Left cardiac atrium (tissue), 4 donors: Measurements from ENCODE around the gene CHST11. TPM values are rescaled to one million over a fixed set of nuclear protein-coding genes. Genes with fewer than 3 reads are reported as not detected.

Experiments
- ATAC-seq, 2 donors: fragments of 200-7000 bp; cut with Tn5 transposase; one replicate each; pipeline ENCODE4 v1.9.1; 2020; ENCODE audit warnings: mild to moderate bottlenecking in 2 of 2, moderate library complexity in 2 of 2
- DNase-seq: peaks from one replicate; pipeline ENCODE4 v3.0.0-alpha.2; 2020
- intact Hi-C, 2 donors: fragments of 100-400 bp; cut with DNase I; formaldehyde crosslinking; loops; one replicate each; pipeline versions ENCODE4 v1.14.1 to v1.15.1; 2022 to 2023
- total RNA-seq, 2 donors: library from RNA; stranded (reverse); fragmentation: NEBNext Ultra II Directional; extraction: Animal tissue kit (Norgen Biotek cat#: 25700); gene quantifications; one replicate each; pipeline ENCODE4 v1.2.1, GENCODE V29; 2021
- donor health status: DM: no; HTN: yes; CAD: no.
- donor health status: DM: no; HTN: yes; CAD: no; lungs with severe emphysema.
- donor health status: DM: yes; HTN: yes; CAD: no.
- donor health status: Dilated cardiomyopathy.

The CHST11 gene
- total RNA-seq, 2 donors from 2014 or later = 12.9 to 17.7 TPM

- no peak for DNase-seq
- intact Hi-C loops = no loop called here
Observed at GRCh38 chr12:104707194-104707593, 250.4 kb downstream of the CHST11 start.

GRCh38 chr12:104707794-104708558, 251.2 kb downstream of the CHST11 start:
- no peak for ATAC-seq
- DNase-seq = no peak
- intact Hi-C loops = no loop called here

More at GRCh38 chr12:104707194-104707593, 250.4 kb downstream of the CHST11 start:
- ATAC-seq = no peak

GRCh38 chr12:104708891-104709290, 252.1 kb downstream of the CHST11 start:
- intact Hi-C loops = no loop called here
- no peak for ATAC-seq

GRCh38 chr12:104709692-104710435, 253.1 kb downstream of the CHST11 start:
- no peak for DNase-seq
- intact Hi-C loops = no loop called here
- ATAC-seq = no peak

More at GRCh38 chr12:104708891-104709290, 252.1 kb downstream of the CHST11 start:
- no peak for DNase-seq

- DNase-seq (no peak), ATAC-seq (peak; percentile 61 to 75)
- intact Hi-C loops = no loop called here
Observed at GRCh38 chr12:104710940-104711689, 254.4 kb downstream of the CHST11 start.

- intact Hi-C loops = no loop called here
- ATAC-seq (no peak), DNase-seq (no peak)
Observed at GRCh38 chr12:104712477-104712876, 255.7 kb downstream of the CHST11 start.

GRCh38 chr12:104712968-104713367, 256.2 kb downstream of the CHST11 start:
- ATAC-seq (no peak), DNase-seq (no peak)
- intact Hi-C loops = no loop called here

- no peak for ATAC-seq
- intact Hi-C loops = no loop called here
- DNase-seq = no peak
Observed at GRCh38 chr12:104713444-104713843, 256.7 kb downstream of the CHST11 start.

GRCh38 chr12:104714369-104714768, 257.6 kb downstream of the CHST11 start:
- DNase-seq (no peak), ATAC-seq (no peak)
- intact Hi-C loops = no loop called here

GRCh38 chr12:104716172-104716571, 259.4 kb downstream of the CHST11 start:
- intact Hi-C loops = no loop called here
- DNase-seq (no peak), ATAC-seq (no peak)

GRCh38 chr12:104718304-104718929, 261.7 kb downstream of the CHST11 start:
- intact Hi-C loops = no loop called here
- ATAC-seq (peak; percentile 36 to 44), DNase-seq (no peak)

- ATAC-seq (no peak), DNase-seq (no peak)
- intact Hi-C loops = no loop called here
Observed at GRCh38 chr12:104719700-104720338, 263.1 kb downstream of the CHST11 start.

- DNase-seq (no peak), ATAC-seq (peak; percentile 13 to 36)
- intact Hi-C loops = no loop called here
Observed at GRCh38 chr12:104720339-104721038, 263.7 kb downstream of the CHST11 start.

- DNase-seq (no peak), ATAC-seq (no peak)
- intact Hi-C loops = no loop called here
Observed at GRCh38 chr12:104721039-104721405, 264.3 kb downstream of the CHST11 start.

- DNase-seq = no peak
- intact Hi-C loops = no loop called here
- no peak for ATAC-seq
Observed at GRCh38 chr12:104721936-104722335, 265.2 kb downstream of the CHST11 start.

GRCh38 chr12:104722601-104723534, 266.1 kb downstream of the CHST11 start:
- intact Hi-C loops = no loop called here
- ATAC-seq = no peak
- no peak for DNase-seq

GRCh38 chr12:104723895-104724294, 267.1 kb downstream of the CHST11 start:
- intact Hi-C loops = no loop called here
- no peak for ATAC-seq

More at GRCh38 chr12:104723895-104724294, 267.1 kb downstream of the CHST11 start:
- DNase-seq = no peak
